Fibroblast of the conjunctiva (primary cell): ENCODE data around the gene FAM227A.
"Not testable (repeated sequence)": the region's sequence is repeated elsewhere in the genome, so short reads cannot be mapped to it uniquely, and the experiment has no call there.

Source experiments
- DNase-seq: peaks from one replicate; pipeline ENCODE4 v3.0.0-alpha.2; 2010; ENCODE audit warnings: low read depth

Gene FAM227A

GRCh38 chr22:38657045-38657909, 1.1 kb upstream of the FAM227A start:
- DNase-seq: no peak

GRCh38 chr22:38655519-38656255, 505 bp downstream of the FAM227A start:
- DNase-seq: no peak

- no peak for DNase-seq
Measured at GRCh38 chr22:38653741-38654140, 2.5 kb downstream of the FAM227A start.

GRCh38 chr22:38652859-38653258, 3.3 kb downstream of the FAM227A start:
- DNase-seq: no peak

GRCh38 chr22:38649841-38650522, 6.2 kb downstream of the FAM227A start:
- no peak for DNase-seq

GRCh38 chr22:38645430-38645829, 10.8 kb downstream of the FAM227A start:
- no peak for DNase-seq

GRCh38 chr22:38644245-38644644, 11.9 kb downstream of the FAM227A start:
- DNase-seq: not testable (repeated sequence)

GRCh38 chr22:38641476-38642040, 14.6 kb downstream of the FAM227A start:
- DNase-seq: no peak

- DNase-seq: no peak
Measured at GRCh38 chr22:38638728-38639127, 17.5 kb downstream of the FAM227A start.

GRCh38 chr22:38638216-38638615, 18.0 kb downstream of the FAM227A start:
- DNase-seq: no peak

GRCh38 chr22:38632528-38632927, 23.7 kb downstream of the FAM227A start:
- no peak for DNase-seq

- no peak for DNase-seq
Measured at GRCh38 chr22:38631724-38632123, 24.5 kb downstream of the FAM227A start.

- no peak for DNase-seq
Measured at GRCh38 chr22:38629108-38629507, 27.1 kb downstream of the FAM227A start.

- DNase-seq: no peak
Measured at GRCh38 chr22:38628444-38628843, 27.7 kb downstream of the FAM227A start.

- DNase-seq: no peak
Measured at GRCh38 chr22:38623351-38623750, 32.8 kb downstream of the FAM227A start.

GRCh38 chr22:38618682-38619081, 37.5 kb downstream of the FAM227A start:
- no peak for DNase-seq

GRCh38 chr22:38618258-38618657, 37.9 kb downstream of the FAM227A start:
- no peak for DNase-seq

- not testable (repeated sequence) for DNase-seq
Measured at GRCh38 chr22:38615064-38615405, 41.2 kb downstream of the FAM227A start.

- DNase-seq: no peak
Measured at GRCh38 chr22:38614332-38615063, 41.7 kb downstream of the FAM227A start.

- DNase-seq: no peak
Measured at GRCh38 chr22:38613588-38613987, 42.6 kb downstream of the FAM227A start.

GRCh38 chr22:38612217-38613006, 43.8 kb downstream of the FAM227A start:
- DNase-seq: no peak
